B cell (primary cell): Measurements from ENCODE around the gene RPS14. TPM values are rescaled to one million over a fixed set of nuclear protein-coding genes. Genes with fewer than 3 reads are reported as not detected.

Experiments
- ATAC-seq: fragments of 200-7000 bp; cut with Tn5 transposase; one replicate; pipeline ENCODE4 v1.10.0; 2021; ENCODE audit warnings: low read depth, mild to moderate bottlenecking, moderate number of reproducible peaks, moderate library complexity
- CTCF ChIA-PET: fragments of 350-600 bp; sonication (Branson Sonifier 250); formaldehyde crosslinking; loops from one replicate; lab custom pipeline; 2021; ENCODE audit warnings: antibody characterized with exemption, inconsistent platforms; lab: Charles Lee
- POLR2A ChIA-PET: fragments of 350-600 bp; sonication (Branson Sonifier 250); formaldehyde crosslinking; loops from one replicate; lab custom pipeline; 2021; ENCODE audit warnings: antibody characterized with exemption; lab: Charles Lee
- DNase-seq: peaks from one replicate; pipeline ENCODE4 v3.0.0; 2013
- H2AFZ ChIP-seq: 2 replicates; pipeline ENCODE4 v1.6.1; 2012; ENCODE audit warnings: mild to moderate bottlenecking, low read depth, low read length; ENCODE audit not compliant: insufficient read depth, poor library complexity, severe bottlenecking
- H3K27ac ChIP-seq, 2 donors: 1 replicate in 1 of 2; 2 replicates in 1 of 2; pipeline ENCODE4 v1.5.1; 2012 to 2013; ENCODE audit warnings: low read length in 2 of 2, mild to moderate bottlenecking in 2 of 2, moderate library complexity in 1 of 2
- H3K27me3 ChIP-seq, 4 experiments: fragments of 200-600 bp in 1 of 4; sonication (generic) in 1 of 4; replicated peaks in 1 of 4; 1 replicate in 2 of 4; 2 replicates in 2 of 4; pipeline versions ENCODE4 v1.6.1 to v1.7.0; 2013 to 2016; ENCODE audit warnings: low read length in 3 of 4, mild to moderate bottlenecking in 2 of 4, mixed read lengths in 1 of 4, moderate library complexity in 1 of 4; ENCODE audit not compliant: insufficient read depth in 4 of 4, control insufficient read depth in 3 of 4; ENCODE audit errors: control extremely low read depth in 1 of 4
- H3K36me3 ChIP-seq, 2 experiments: replicated peaks in 1 of 2; 1 replicate in 1 of 2; 2 replicates in 1 of 2; pipeline versions ENCODE4 v1.6.1 to v1.7.1; 2013; ENCODE audit warnings: low read length in 1 of 2; ENCODE audit not compliant: insufficient read depth in 2 of 2, control insufficient read depth in 1 of 2; ENCODE audit errors: control extremely low read depth in 1 of 2, extremely low read depth in 1 of 2
- H3K4me1 ChIP-seq, 2 donors: fragments of 200-600 bp in 1 of 2; sonication (generic) in 1 of 2; 1 replicate in 1 of 2; 2 replicates in 1 of 2; pipeline versions ENCODE4 v1.5.1 to v1.6.1; 2013 to 2017; ENCODE audit warnings: low read length in 2 of 2; ENCODE audit not compliant: control insufficient read depth in 2 of 2, insufficient read depth in 2 of 2
- H3K4me2 ChIP-seq: replicated peaks from 2 replicates; pipeline ENCODE3; 2012; ENCODE audit warnings: mild to moderate bottlenecking, low read depth, low read length; ENCODE audit not compliant: poor library complexity, severe bottlenecking
- H3K4me3 ChIP-seq, 5 experiments: fragments of 200-600 bp in 1 of 5; sonication (generic) in 1 of 5; 1 replicate in 3 of 5; 2 replicates in 2 of 5; pipeline versions ENCODE4 v1.5.1 to v1.7.0; 2011 to 2016; ENCODE audit warnings: low read length in 4 of 5, mild to moderate bottlenecking in 4 of 5, low read depth in 2 of 5, control low read depth in 1 of 5, moderate library complexity in 1 of 5; ENCODE audit not compliant: insufficient read depth in 1 of 5; ENCODE audit errors: control extremely low read depth in 1 of 5, extremely low read depth in 1 of 5
- H3K79me2 ChIP-seq: fragments of 200-600 bp; sonication (generic); one replicate; pipeline ENCODE4 v1.6.0; 2016; ENCODE audit warnings: low read length; ENCODE audit not compliant: control insufficient read depth, insufficient read depth
- H3K9ac ChIP-seq: fragments of 200-600 bp; sonication (generic); 2 replicates; pipeline ENCODE4 v1.6.1; 2017; ENCODE audit warnings: mild to moderate bottlenecking, low read length, moderate library complexity
- H3K9me3 ChIP-seq, 3 donors: one replicate each; pipeline versions ENCODE4 v1.6.1 to v1.7.1; 2013; ENCODE audit warnings: low read length in 2 of 3; ENCODE audit not compliant: control insufficient read depth in 2 of 3, insufficient read depth in 1 of 3; ENCODE audit errors: control extremely low read depth in 1 of 3
- H4K20me1 ChIP-seq: 2 replicates; pipeline ENCODE4 v1.6.0; 2012; ENCODE audit warnings: mild to moderate bottlenecking, low read length; ENCODE audit not compliant: insufficient read depth, control insufficient read depth, poor library complexity, severe bottlenecking
- H3K27ac Mint-ChIP-seq: one replicate; pipeline ENCODE4 v1.8.0; 2021; ENCODE audit warnings: mixed read lengths
- H3K27me3 Mint-ChIP-seq: one replicate; pipeline ENCODE4 v1.8.0; 2021; ENCODE audit warnings: mixed read lengths
- H3K4me1 Mint-ChIP-seq: one replicate; pipeline ENCODE4 v1.8.0; 2021; ENCODE audit warnings: mixed read lengths
- H3K4me3 Mint-ChIP-seq: one replicate; pipeline ENCODE4 v1.8.0; 2021; ENCODE audit warnings: mixed read lengths
- H3K9me3 Mint-ChIP-seq: one replicate; pipeline ENCODE4 v1.8.0; 2022; ENCODE audit warnings: mixed read lengths; ENCODE audit not compliant: insufficient read depth
- EZH2 ChIP-seq: IDR thresholded peaks from 2 replicates; pipeline ENCODE4 v1.6.1; 2012; ENCODE audit warnings: borderline replicate concordance, low read depth, mild to moderate bottlenecking, moderate library complexity, low read length; ENCODE audit not compliant: insufficient read depth, poor library complexity, severe bottlenecking
- WGBS: methylation state at CpG from one replicate; pipeline ENCODE4 v1.1.5; 2013; ENCODE audit warnings: missing lambda C conversion rate; ENCODE audit not compliant: insufficient coverage; 5-methylcytosine and 5-hydroxymethylcytosine counted together
- intact Hi-C: fragments of 100-400 bp; cut with micrococcal nuclease; formaldehyde crosslinking; loops from one replicate; pipeline ENCODE4 v1.10.0; 2022
- polyA plus RNA-seq: library from polyadenylated mRNA; depleted of rRNA; stranded (reverse); fragments of >200 nt; gene quantifications from 2 replicates; pipeline ENCODE4 v1.2.3, GENCODE V29; 2012
- total RNA-seq, 2 donors: library from RNA; stranded (reverse); fragments of 120-200 nt in 1 of 2; gene quantifications; 1 replicate in 1 of 2; 2 replicates in 1 of 2; pipeline versions ENCODE4 v1.2.3 to v1.2.4, GENCODE V29; 2013 to 2022
- TF ChIP-seq, protein P1 (sequence below): fragments of 200-600 bp; IDR thresholded peaks from one replicate; pipeline ENCODE4 v1.8.0; 2022; ENCODE audit warnings: antibody characterized with exemption, mild to moderate bottlenecking

RPS14 gene
- total and polyA plus RNA-seq, 2 donors (not counting 1 experiment from before 2014, with no cell fraction given) = 3,740 to 6,881 TPM

DNA sequence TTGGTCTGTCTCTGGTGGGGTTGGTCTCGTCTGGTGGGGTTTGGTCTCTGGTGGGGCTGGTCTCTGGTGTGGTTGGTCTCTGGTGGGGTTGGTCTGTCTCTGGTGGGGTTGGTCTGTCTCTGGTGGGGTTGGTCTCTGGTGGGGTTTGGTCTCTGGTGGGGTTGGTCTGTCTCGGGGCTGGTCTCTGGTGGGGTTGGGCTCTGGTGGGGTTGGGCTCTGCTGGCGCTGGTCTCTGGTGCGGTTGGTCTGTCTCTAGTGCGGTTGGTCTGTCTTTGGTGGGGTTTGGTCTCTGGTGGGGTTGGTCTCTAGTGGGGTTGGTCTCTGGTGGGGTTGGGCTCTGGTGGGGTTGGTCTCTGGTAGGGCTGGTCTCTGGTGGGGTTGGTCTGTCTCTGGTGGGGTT is 20.6 kb downstream of the RPS14 start:
- peak overlapping the region; percentile 95 for H3K27ac Mint-ChIP-seq
- Histone ChIP-seq H4K20me1 (no peaks in the 10 kb centered on the region), H3K27me3 (no peaks in the 10 kb centered on the region), H3K9ac (peak overlapping the region; percentile 25), H3K79me2 (peaks cover 92% of the 10 kb centered on the region), H3K9me3 (no peaks in the 10 kb centered on the region), H2AFZ (peak overlapping the region; percentile 2), H3K4me2 (peak overlapping the region; percentile 67), H3K36me3 (no peaks in the 10 kb centered on the region), H3K27ac (peak overlapping the region; percentile 76 to 95), H3K4me3 (peak overlapping the region in 1 of 5 experiments; percentile 13), H3K4me1 (peaks cover 47 to 54% of the 10 kb centered on the region in 2 donors)
- no peaks in the 10 kb centered on the region for H3K9me3 Mint-ChIP-seq
- CTCF ChIA-PET = interaction anchor here (0.8 to 14.4 kb wide), 4 partner anchors 9 to 29 kb away, joined by 3 to 396 read pairs (median 58); partner anchors contain the start of gene CD74
- H3K4me3 Mint-ChIP-seq = no peak overlapping the region
- H3K27me3 Mint-ChIP-seq = no peaks in the 10 kb centered on the region
- no peak for ATAC-seq
- WGBS = 95% methylated on average over 4 of the region's 5 CpGs
- H3K4me1 Mint-ChIP-seq = peaks cover 57% of the 10 kb centered on the region
- intact Hi-C loops = loop anchor here (1.0 kb wide), 2 partner anchors 10 to 16 kb away; no protein-coding TSS in a partner anchor
- POLR2A ChIA-PET = interaction anchor here (1.4 to 21.5 kb wide), 3 partner anchors 9 to 29 kb away, joined by 17 to 387 read pairs (median 286); partner anchors contain the start of gene CD74
- DNase-seq = no peak
- TF ChIP-seq, protein P1, sequence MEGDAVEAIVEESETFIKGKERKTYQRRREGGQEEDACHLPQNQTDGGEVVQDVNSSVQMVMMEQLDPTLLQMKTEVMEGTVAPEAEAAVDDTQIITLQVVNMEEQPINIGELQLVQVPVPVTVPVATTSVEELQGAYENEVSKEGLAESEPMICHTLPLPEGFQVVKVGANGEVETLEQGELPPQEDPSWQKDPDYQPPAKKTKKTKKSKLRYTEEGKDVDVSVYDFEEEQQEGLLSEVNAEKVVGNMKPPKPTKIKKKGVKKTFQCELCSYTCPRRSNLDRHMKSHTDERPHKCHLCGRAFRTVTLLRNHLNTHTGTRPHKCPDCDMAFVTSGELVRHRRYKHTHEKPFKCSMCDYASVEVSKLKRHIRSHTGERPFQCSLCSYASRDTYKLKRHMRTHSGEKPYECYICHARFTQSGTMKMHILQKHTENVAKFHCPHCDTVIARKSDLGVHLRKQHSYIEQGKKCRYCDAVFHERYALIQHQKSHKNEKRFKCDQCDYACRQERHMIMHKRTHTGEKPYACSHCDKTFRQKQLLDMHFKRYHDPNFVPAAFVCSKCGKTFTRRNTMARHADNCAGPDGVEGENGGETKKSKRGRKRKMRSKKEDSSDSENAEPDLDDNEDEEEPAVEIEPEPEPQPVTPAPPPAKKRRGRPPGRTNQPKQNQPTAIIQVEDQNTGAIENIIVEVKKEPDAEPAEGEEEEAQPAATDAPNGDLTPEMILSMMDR = no peak
- no peak for TF ChIP-seq EZH2

DNA sequence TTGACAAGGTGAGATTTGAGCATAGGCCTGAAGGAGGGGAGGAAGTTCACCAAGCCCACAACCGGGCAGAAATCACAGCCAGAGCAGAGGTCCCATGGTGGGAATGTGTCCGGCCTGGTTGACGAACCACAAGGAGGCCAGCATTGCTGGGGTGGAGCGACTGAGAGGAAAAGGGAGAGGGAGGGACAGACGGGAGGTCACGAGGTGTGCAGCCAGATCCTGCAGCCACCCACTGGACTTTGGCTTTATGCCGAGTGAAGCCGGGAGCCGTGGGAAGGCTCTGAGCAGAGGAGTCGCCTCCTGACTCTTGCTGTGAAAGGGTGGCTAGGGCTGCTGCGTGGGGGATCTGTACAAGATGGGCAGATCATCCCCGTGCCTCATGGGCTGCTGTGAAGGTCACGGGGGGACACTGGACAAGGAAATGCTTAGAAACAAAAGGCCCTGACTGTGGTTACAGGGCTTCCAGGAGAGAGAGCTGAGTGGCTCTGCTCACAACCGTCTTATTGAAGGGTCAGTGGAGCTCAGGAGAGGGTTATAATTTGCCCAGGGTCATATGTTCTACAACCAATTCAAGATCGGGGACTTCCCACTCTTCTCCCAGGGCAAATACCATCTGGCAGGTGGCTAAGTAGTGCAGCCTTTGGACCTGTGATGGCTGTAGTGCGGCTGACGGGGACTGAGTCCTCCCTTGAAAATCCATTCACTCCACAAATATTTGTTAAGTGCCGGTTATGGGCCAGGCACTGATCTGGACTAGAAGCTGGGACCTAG is 21.2 kb downstream of the RPS14 start:
- H3K9ac ChIP-seq = no peak overlapping the region
- H3K27ac Mint-ChIP-seq = peak overlapping the region; percentile 69

More for the DNA sequence above, 21.2 kb downstream of the RPS14 start:
- Mint-ChIP-seq H3K27me3 (no peaks in the 10 kb centered on the region), H3K4me3 (peak overlapping the region; percentile 0), H3K9me3 (no peaks in the 10 kb centered on the region), H3K4me1 (peaks cover 50% of the 10 kb centered on the region)
- ChIA-PET POLR2A (interaction anchor here (12.8 to 21.5 kb wide), 2 partner anchors 16 to 28 kb away, joined by 286 to 387 read pairs; partner anchors contain the start of gene CD74), CTCF (interaction anchor here (1.0 to 14.4 kb wide), 4 partner anchors 8 to 28 kb away, joined by 3 to 396 read pairs (median 57); partner anchors contain the start of gene CD74)
- intact Hi-C loops = no loop called here
- no peaks in the 10 kb centered on the region for H4K20me1 ChIP-seq
- no peak for ATAC-seq
- peak overlapping the region; percentile 67 for H3K4me2 ChIP-seq
- no peaks in the 10 kb centered on the region for H3K27me3 ChIP-seq
- H3K4me1 ChIP-seq = peaks cover 40 to 47% of the 10 kb centered on the region in 2 donors
- no peaks in the 10 kb centered on the region for H3K36me3 ChIP-seq
- H3K4me3 ChIP-seq = no peak overlapping the region
- WGBS = 92% methylated on average over 15 of the region's 18 CpGs
- DNase-seq = no peak
- peaks cover 92% of the 10 kb centered on the region for H3K79me2 ChIP-seq
- peak overlapping the region; percentile 2 for H2AFZ ChIP-seq
- H3K27ac ChIP-seq = no peak overlapping the region
- TF ChIP-seq, protein P1 = no peak
- TF ChIP-seq EZH2 = no peak
- H3K9me3 ChIP-seq = no peaks in the 10 kb centered on the region
